ENCODE results near the gene SLC2A10.

The SLC2A10 gene

DNA sequence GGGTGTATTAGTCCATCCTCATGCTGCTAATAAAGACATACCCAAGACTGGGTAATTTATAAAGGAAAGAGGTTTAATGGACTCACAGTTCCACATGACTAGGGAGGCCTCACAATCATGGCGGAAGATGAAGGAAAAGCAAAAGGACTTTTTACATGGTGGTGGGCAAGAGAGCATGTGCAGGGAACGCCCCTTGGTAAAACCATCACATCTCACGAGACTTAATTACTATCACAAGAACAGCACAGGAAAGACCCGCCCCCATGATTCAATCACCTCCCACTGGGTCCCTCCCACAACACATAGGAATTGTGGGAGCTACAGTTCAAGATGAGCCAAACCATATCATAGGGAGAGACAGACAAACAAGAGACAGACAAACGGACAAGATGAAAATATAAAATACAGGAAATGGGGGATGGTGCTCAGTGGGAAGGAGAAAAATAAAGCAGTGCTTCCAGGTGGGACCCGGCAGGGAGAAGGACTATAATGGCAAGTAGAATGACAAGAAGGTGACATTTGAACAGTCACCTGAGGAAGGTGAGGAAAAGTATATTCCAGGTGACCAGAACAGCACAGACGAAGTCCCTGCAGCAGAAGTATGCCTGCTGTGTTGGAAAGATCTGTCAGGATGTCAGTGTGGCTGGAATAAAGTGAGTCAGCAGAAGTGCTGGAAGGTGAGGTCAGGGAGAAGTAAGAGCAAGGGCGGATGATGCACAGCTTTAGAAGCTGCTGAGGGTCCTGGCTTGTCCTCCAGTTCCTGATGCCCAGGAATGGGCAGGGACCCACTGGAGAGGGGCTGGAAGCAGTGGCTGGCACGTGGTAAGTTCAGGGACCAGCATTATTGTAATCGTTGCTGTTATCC is 61.1 kb downstream of the SLC2A10 start:
- DNase-seq, result no peak

DNA sequence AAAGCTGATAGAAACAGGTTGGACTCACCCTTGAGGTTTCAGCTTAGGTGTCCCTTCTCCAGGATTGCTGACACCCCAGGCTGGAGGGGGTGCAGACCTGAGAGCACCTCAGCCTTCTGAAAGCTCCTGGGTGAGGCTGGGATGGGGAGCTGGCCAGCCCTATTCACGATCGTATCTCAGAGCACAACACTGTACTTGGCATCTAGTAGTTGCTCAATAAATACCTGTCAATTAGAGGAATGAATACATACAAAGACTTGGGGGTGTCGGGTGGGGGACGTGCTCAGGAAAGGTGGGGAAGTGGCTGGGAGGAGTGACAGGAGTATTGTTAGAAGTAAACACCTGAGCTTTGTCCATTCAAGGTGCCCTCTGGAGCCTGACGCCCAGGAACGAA is 61.7 kb downstream of the SLC2A10 start:
- DNase-seq, result no peak

DNA sequence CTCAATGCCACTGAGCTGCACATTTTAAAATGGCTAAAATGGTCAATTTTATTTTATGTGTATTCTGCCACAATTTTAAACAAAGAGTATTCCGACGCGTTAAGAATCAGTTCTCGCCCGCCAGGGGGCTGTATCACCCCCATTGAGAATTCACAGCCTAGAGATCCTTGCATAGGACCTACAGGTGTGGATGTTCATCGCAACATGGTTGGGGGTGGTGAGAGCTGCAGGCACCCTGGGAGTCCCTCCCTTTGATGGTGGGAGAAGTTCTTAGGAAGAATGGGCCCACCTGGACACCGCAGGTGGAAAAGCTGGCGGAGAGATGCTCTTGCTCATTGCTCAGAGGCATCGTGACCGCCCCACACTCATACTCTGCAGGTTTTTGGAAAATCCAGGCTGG is 63.5 kb downstream of the SLC2A10 start:
- DNase-seq, result no peak

DNA sequence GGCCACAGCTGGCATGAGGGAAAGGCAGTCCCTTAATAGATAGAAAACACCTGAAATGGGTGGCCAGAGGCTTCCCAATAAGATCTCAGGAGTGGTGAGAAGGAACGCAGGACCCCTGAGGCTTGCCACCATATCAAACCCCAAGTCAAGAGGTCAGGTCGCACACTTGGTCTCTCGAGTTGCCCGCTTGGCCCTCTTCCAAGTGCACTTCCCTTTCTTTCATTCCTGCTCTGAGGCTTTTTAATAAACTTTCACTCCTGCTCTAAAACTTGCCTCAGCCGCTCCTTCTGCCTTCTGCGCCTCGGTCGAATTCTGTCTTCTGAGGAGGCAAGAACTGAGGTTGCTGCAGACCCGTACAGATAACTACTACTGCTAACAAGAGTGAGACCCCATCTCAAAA is 64.2 kb downstream of the SLC2A10 start:
- no peak for DNase-seq

DNA sequence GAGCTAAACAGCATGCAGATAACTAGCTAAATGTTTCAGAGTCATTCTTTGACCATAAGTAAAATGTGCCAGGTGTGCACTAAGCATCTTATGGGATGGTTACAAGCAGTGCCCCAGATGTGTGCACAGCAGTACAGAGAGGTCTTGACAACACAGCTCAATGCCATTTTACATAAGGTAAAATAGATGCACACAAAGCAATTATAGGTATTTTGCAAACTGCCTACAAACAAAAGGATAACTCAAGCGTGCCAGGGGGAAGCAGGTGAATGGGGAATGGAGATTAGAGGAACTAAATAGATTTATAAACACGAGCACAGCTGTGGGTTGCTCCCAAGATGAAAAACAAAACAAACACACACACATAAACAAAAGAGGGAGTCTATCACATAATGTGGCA is 64.8 kb downstream of the SLC2A10 start:
- DNase-seq, result no peak

DNA sequence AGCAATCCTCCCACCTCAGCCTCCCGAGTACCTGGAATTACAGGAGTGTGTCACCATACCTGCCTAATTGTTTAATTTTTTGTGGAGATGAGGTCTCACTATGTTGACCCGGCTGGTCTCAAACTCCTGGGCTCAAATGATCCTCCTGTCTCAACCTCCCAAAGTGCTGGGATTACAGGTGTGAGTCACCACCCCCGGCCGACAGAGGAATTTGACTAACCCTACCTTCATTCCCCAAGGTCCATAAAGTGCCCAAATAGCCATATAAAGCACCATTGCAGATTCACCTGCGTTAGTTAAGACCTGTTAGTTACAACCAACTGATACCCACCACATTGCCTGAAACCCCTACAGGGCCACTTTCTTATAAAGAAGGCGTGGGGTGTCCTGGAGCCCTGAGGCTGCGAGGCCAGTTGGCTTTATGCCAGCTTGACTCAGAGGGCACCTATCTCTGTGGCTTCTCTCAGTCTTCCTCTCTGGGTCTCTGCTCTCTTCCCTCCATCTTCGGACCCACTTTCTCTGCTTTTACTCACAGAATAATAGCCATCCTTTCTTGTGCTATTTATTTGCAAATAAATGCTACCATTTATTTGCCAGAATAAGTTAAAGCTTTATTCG is 65.6 kb downstream of the SLC2A10 start:
- no peak for DNase-seq

DNA sequence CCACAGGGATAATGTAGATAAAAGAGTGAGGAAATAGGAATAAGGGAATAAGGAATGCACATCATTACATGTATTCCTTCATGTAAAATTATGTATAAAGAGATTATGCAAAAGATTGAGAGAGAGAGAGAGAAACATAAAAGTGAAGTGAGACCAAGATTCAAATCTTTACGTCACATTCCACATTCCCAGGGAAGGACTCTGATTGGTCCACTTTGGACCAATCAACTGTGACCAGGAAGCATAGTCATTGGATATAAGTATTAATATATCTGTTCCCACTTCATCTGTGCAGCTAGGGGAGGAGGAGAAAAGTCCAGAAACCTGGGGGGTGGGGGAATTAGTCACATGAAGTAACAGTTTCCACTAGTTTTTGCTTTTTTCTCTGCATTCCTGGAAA is 66.4 kb downstream of the SLC2A10 start:
- peak; percentile 8 for DNase-seq

DNA sequence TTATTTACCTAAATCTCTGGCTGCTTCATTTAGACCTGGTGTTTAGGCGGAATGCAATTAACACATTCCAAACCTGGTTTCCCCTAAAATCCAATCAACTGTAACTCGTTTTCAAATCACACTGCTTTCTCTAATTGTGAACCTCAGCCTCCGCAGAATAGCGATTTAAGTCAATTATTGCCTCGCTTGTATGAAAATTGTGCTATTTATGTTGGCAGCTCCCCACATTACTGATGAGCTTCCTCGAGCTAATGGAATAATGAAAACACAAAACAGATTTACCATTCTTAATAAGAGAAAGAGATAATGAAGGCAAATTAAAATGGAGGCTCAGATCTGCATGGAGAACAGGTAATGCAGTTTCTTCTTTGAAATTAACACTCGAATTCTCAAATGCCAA is 67.9 kb downstream of the SLC2A10 start:
- DNase-seq, result no peak

DNA sequence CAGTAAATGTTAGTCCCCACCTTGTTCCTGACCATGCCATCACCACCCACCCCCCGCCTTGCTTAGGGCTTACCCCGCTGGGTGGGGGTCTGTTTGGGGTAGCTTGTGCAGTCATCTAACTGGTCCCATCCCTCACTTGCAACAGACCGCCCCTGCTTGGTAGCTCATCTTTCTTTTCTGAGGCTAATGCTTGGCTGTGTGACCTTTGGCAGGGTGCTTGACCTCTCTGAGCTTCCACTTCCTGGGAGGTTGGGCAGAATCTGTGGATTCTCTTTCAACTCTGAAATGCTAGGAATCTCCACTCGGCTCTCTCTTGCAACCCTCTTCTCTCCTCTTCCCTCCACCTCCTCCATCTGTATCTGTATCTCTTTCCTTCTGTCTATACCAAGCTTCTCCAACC is 70.4 kb downstream of the SLC2A10 start:
- no peak for DNase-seq

DNA sequence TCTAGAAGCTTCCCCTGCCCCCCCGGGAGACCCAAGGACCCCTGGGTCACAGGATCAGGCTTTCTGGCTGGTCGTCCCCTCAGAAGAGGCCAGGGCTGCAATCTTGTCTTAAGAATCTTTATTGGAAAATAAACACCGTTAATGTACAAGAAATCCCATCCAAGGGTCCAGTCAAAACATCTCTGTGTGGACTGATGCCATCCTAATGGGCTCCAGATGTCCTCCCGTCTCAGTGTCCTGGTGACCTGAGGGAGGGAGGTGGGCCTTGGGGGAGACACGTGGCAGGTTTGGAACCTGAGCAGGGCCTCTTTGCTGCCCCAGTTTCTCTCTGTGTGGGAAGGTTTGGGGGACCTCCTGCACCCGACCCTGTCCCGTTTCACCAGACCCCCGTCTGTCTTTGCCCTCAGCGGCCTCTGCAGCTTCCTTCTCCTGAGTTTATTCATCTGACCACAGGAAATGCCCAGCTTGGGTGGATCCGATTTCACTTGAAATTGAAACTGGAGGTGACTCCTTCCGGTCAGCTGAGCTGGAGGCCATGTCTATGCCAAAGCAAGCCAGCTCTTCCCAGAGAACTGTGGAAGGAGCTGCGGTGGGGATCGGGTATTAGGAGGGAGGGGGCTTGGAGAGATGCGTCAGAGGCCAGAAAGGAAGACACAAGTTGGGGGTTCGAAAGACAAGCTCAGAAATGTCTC is 75.1 kb downstream of the SLC2A10 start:
- DNase-seq, result peak; percentile 52

Data from fibroblast of skin of scalp (primary cell).